ENCODE measurements around the gene TJP2.
A peak's percentile ranks its signal among the peaks of the same experiment; 100 is the strongest.

Gene TJP2

GRCh38 chr9:69173891-69174615, at the start of gene TJP2:
TSS of gene TJP2 (plus strand) at chr9:69174277. CDS start at chr9:69174373, 96 bp downstream.
- peak; percentile 18 to 46 for DNase-seq

GRCh38 chr9:69130456-69131441, 43.3 kb upstream of the TJP2 start:
- no peak for DNase-seq

GRCh38 chr9:69131682-69132081, 42.4 kb upstream of the TJP2 start:
- no peak for DNase-seq

- no peak for DNase-seq
Observed at GRCh38 chr9:69132361-69132760, 41.7 kb upstream of the TJP2 start.

GRCh38 chr9:69134412-69134811, 39.7 kb upstream of the TJP2 start:
- DNase-seq, result no peak

GRCh38 chr9:69136185-69136584, 37.9 kb upstream of the TJP2 start:
- DNase-seq, result no peak

GRCh38 chr9:69136779-69137178, 37.3 kb upstream of the TJP2 start:
- DNase-seq, result no peak

GRCh38 chr9:69137311-69137710, 36.8 kb upstream of the TJP2 start:
- no peak for DNase-seq

- DNase-seq, result no peak
Observed at GRCh38 chr9:69139596-69139995, 34.5 kb upstream of the TJP2 start.

- no peak for DNase-seq
Observed at GRCh38 chr9:69140123-69140735, 33.8 kb upstream of the TJP2 start.

- DNase-seq, result no peak
Observed at GRCh38 chr9:69141851-69142250, 32.2 kb upstream of the TJP2 start.

GRCh38 chr9:69143291-69143690, 30.8 kb upstream of the TJP2 start:
- no peak for DNase-seq

- DNase-seq, result no peak
Observed at GRCh38 chr9:69145144-69145715, 28.8 kb upstream of the TJP2 start.

- no peak for DNase-seq
Observed at GRCh38 chr9:69147041-69147834, 26.8 kb upstream of the TJP2 start.

- DNase-seq, result no peak
Observed at GRCh38 chr9:69149321-69149807, 24.7 kb upstream of the TJP2 start.

- DNase-seq, result no peak
Observed at GRCh38 chr9:69151506-69151905, 22.6 kb upstream of the TJP2 start.

GRCh38 chr9:69153707-69154521, 20.2 kb upstream of the TJP2 start:
- DNase-seq, result no peak

GRCh38 chr9:69155341-69156030, 18.6 kb upstream of the TJP2 start:
- no peak for DNase-seq

- no peak for DNase-seq
Observed at GRCh38 chr9:69157751-69158466, 16.2 kb upstream of the TJP2 start.

GRCh38 chr9:69158471-69158870, 15.6 kb upstream of the TJP2 start:
- DNase-seq, result no peak

Data from activated CD4-positive, alpha-beta T cell treated with anti-CD3 and anti-CD28 coated beads for 4 hours (primary cell).